ENCODE data around the gene RPUSD1. TPM values are rescaled to one million over a fixed set of nuclear protein-coding genes. Genes with fewer than 3 reads are reported as not detected.

Gene RPUSD1
- polyA plus RNA-seq, 2 of the 4 experiments (the other 2 are of a cell fraction), result 10.6 to 29.3 TPM

DNA sequence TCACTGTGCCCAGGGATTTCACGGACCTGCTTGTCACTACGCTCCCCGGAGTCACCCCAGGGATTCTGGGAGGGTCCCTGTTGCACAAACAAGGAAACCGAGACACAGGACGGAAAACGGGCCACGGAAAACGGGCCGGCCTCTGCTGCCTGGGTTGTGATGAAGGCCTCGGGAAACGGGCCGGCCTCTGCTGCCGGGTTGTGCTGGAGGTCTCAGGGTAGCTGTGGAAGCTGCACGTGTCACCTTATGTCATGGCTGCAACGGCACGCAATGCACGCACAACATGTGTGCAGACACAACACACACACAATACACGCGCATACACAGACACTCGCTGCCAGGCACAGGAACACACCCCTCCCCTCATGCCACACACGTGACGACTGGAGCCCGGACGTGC, 39.3 kb upstream of the RPUSD1 start:
- H3K27ac ChIP-seq, result no peak overlapping the region
- WGBS (ENCODE audit: missing lambda C conversion rate), result 83% methylated on average over 23 of the region's 24 CpGs
- no peak overlapping the region for H3K4me2 ChIP-seq
- POLR2A ChIA-PET, result no interaction called here
- ATAC-seq, result no peak
- no peak for DNase-seq (ENCODE audit: low read depth in 1 of 2, low spot score in 1 of 2)
- H3K4me1 ChIP-seq, result peaks cover 3% of the 10 kb centered on the region; the same call in 1 of the 3 replicates
- FAIRE-seq, result no peak
- H3K9me3 ChIP-seq, result no peaks in the 10 kb centered on the region
- no peak overlapping the region for H3K4me3 ChIP-seq
- CTCF ChIA-PET, result no interaction called here
- TF ChIP-seq NR3C1 (IDR thresholded peaks at IDR 0.05) (no peak), RCOR1 (IDR thresholded peaks at IDR 0.05; ENCODE audit: low read depth, low read length) (no peak), MAFK (IDR thresholded peaks at IDR 0.05; ENCODE audit: partially characterized antibody) (no peak), KDM5A (IDR thresholded peaks at IDR 0.05) (no peak)

DNA sequence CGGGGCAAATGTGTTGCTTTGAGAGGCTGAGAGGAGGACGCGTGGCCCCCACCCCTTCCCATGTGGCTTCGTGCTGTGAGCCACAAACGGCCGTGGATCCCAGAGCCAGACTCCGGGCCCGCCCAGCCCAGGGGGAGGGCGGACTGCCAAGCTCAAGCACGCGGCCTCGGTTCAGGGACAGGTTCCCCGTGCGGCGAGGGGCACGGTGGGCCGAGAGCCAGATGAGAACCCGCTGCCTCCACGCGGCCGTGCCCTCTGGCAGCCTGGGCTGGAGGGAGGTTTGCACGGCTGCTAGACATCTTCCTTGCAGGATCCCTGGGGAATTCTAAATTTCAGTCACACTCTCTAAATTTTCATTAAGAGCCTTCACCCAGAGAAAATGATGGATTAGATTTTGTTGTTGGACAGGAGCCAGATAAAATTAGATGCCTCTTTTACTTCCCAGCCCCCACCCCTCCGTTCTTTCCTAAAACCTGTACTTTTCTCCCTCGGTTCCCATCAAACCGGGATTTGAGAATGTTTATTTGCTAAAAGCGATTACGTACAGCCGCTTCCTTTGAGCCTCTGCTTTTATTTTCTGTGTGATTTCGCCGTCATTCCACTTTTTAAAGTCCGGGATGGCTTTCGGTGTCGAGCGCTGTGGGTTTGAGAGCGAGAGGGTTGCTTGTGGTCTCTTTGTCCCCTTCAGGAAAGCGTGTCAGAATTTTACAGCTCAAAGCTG, 37.3 kb upstream of the RPUSD1 start:
- H3K27ac ChIP-seq, result no peak overlapping the region
- FAIRE-seq (no peak), DNase-seq (ENCODE audit: low read depth in 1 of 2, low spot score in 1 of 2) (no peak), ATAC-seq (no peak)
- TF ChIP-seq, protein P1, sequence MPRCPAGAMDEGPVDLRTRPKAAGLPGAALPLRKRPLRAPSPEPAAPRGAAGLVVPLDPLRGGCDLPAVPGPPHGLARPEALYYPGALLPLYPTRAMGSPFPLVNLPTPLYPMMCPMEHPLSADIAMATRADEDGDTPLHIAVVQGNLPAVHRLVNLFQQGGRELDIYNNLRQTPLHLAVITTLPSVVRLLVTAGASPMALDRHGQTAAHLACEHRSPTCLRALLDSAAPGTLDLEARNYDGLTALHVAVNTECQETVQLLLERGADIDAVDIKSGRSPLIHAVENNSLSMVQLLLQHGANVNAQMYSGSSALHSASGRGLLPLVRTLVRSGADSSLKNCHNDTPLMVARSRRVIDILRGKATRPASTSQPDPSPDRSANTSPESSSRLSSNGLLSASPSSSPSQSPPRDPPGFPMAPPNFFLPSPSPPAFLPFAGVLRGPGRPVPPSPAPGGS (IDR thresholded peaks at IDR 0.05), result no peak
- no peak for TF ChIP-seq RARB (CRISPR knock-in tag; IDR thresholded peaks at IDR 0.05)
- TF ChIP-seq NR3C1 (IDR thresholded peaks at IDR 0.05), result no peak
- TF ChIP-seq HOXB13 (CRISPR knock-in tag; IDR thresholded peaks at IDR 0.05; ENCODE audit: low read depth), result no peak
- no peak for TF ChIP-seq RNF2 (IDR thresholded peaks at IDR 0.05; ENCODE audit: borderline replicate concordance, low read depth)
- TF ChIP-seq JUNB (IDR thresholded peaks at IDR 0.05), result no peak
- no peak for TF ChIP-seq HOXB5 (CRISPR knock-in tag; IDR thresholded peaks at IDR 0.05)
- TF ChIP-seq ZC3H11A (IDR thresholded peaks at IDR 0.05), result no peak
- TF ChIP-seq SMC3 (IDR thresholded peaks at IDR 0.05), result no peak
- CTCF ChIA-PET, result interaction anchor here (0.9 to 1.1 kb wide), 2 partner anchors 11 to 230 kb away, joined by 3 to 4 read pairs; no protein-coding TSS in a partner anchor
- H3K4me3 ChIP-seq, result no peak overlapping the region
- POLR2A ChIA-PET, result no interaction called here
- no peak overlapping the region for H3K4me2 ChIP-seq
- no peaks in the 10 kb centered on the region for H3K4me1 ChIP-seq
- H3K9me3 ChIP-seq, result no peaks in the 10 kb centered on the region
- 67% methylated on average over 25 of the region's 36 CpGs for WGBS (ENCODE audit: missing lambda C conversion rate)

DNA sequence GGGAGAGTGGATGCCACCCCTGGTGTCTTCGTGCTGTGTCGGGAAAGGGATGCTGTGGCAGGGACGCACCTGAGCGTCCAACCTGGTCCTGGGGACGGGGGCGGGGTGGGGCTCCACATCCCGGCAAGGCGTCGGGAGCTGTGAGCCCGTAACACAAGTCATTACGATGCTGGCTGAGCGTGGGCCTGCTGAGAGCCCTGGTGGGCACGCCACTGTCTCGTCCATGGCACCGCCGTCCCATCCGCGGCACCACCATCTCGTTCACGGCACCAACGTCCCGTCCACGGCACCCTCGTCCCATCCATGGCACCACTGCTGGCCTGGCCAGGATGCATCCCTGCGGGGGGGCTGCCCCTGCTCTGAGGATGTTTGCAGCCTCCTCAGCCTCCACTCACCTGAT, 36.4 kb upstream of the RPUSD1 start:
- CTCF ChIA-PET, result interaction anchor here (0.6 to 1.1 kb wide), 4 partner anchors 10 to 231 kb away, joined by 3 read pairs; no protein-coding TSS in a partner anchor
- FAIRE-seq, result no peak

DNA sequence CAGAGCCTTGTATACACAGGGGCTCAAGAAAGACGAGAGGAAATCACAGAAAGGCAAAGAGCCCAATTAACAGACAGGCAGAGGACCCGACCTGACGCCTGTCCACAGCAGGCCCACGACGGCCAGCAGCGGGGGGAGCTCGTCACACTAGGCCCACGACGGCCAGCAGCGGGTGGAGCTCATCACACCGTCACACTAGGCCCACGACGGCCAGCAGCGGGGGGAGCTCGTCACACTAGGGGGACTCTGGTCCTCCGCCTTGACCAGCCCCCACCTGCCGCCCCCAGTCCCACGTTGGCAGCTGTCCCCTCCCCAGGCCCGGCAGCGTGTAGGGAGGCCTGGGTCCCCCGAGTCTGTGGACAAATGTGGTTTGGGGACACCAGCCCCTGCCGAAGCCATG, 36.0 kb upstream of the RPUSD1 start:
- FAIRE-seq, result no peak
- H3K4me2 ChIP-seq, result no peak overlapping the region
- no peak for ATAC-seq
- 82% methylated on average over 20 of the region's 22 CpGs for WGBS (ENCODE audit: missing lambda C conversion rate)
- DNase-seq (ENCODE audit: low read depth in 1 of 2, low spot score in 1 of 2), result no peak
- ChIA-PET POLR2A (no interaction called here), CTCF (interaction anchor here (0.8 to 1.1 kb wide), 3 partner anchors 10 to 39 kb away, joined by 3 read pairs; no protein-coding TSS in a partner anchor)
- no peak overlapping the region for H3K4me3 ChIP-seq
- H3K27ac ChIP-seq, result no peak overlapping the region
- H3K4me1 ChIP-seq, result no peaks in the 10 kb centered on the region
- no peaks in the 10 kb centered on the region for H3K9me3 ChIP-seq
- TF ChIP-seq, protein P2, sequence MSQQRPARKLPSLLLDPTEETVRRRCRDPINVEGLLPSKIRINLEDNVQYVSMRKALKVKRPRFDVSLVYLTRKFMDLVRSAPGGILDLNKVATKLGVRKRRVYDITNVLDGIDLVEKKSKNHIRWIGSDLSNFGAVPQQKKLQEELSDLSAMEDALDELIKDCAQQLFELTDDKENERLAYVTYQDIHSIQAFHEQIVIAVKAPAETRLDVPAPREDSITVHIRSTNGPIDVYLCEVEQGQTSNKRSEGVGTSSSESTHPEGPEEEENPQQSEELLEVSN (IDR thresholded peaks at IDR 0.05; ENCODE audit: borderline replicate concordance, low read depth), result no peak
- TF ChIP-seq CHD2 (IDR thresholded peaks at IDR 0.05; ENCODE audit: low read length, partially characterized antibody) (no peak), MAZ (IDR thresholded peaks at IDR 0.05; ENCODE audit: borderline replicate concordance, low read depth, low read length) (no peak), MAFK (IDR thresholded peaks at IDR 0.05; ENCODE audit: partially characterized antibody) (no peak), SMC3 (IDR thresholded peaks at IDR 0.05) (no peak), EP300 (IDR thresholded peaks at IDR 0.05) (no peak)
- TF ChIP-seq, protein P3, sequence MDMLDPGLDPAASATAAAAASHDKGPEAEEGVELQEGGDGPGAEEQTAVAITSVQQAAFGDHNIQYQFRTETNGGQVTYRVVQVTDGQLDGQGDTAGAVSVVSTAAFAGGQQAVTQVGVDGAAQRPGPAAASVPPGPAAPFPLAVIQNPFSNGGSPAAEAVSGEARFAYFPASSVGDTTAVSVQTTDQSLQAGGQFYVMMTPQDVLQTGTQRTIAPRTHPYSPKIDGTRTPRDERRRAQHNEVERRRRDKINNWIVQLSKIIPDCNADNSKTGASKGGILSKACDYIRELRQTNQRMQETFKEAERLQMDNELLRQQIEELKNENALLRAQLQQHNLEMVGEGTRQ (IDR thresholded peaks at IDR 0.05), result no peak

More for the DNA sequence above, 36.4 kb upstream of the RPUSD1 start:
- DNase-seq (ENCODE audit: low read depth in 1 of 2, low spot score in 1 of 2), result no peak
- Histone ChIP-seq H3K9me3 (no peaks in the 10 kb centered on the region), H3K4me3 (no peak overlapping the region), H3K4me1 (no peaks in the 10 kb centered on the region), H3K27ac (no peak overlapping the region), H3K4me2 (no peak overlapping the region)
- no peak for ATAC-seq
- POLR2A ChIA-PET, result no interaction called here
- 81% methylated on average over 19 of the region's 25 CpGs for WGBS (ENCODE audit: missing lambda C conversion rate)
- TF ChIP-seq POLR2A (IDR thresholded peaks at IDR 0.05; ENCODE audit: low read length) (no peak), CBX8 (IDR thresholded peaks at IDR 0.05) (no peak), ZC3H11A (IDR thresholded peaks at IDR 0.05) (no peak), HDAC2 (IDR thresholded peaks at IDR 0.05) (no peak), HEYL (CRISPR knock-in tag; IDR thresholded peaks at IDR 0.05) (no peak), SMC3 (IDR thresholded peaks at IDR 0.05) (no peak), KDM5A (IDR thresholded peaks at IDR 0.05) (no peak), POLR2AphosphoS2 (conservative IDR thresholded peaks at IDR 0.05; ENCODE audit: low read length) (no peak), EHF (CRISPR knock-in tag; IDR thresholded peaks at IDR 0.05) (no peak), CBX2 (IDR thresholded peaks at IDR 0.05; ENCODE audit: borderline replicate concordance, low read depth) (no peak), HOXB13 (CRISPR knock-in tag; IDR thresholded peaks at IDR 0.05; ENCODE audit: low read depth) (no peak)
- TF ChIP-seq, protein P4, sequence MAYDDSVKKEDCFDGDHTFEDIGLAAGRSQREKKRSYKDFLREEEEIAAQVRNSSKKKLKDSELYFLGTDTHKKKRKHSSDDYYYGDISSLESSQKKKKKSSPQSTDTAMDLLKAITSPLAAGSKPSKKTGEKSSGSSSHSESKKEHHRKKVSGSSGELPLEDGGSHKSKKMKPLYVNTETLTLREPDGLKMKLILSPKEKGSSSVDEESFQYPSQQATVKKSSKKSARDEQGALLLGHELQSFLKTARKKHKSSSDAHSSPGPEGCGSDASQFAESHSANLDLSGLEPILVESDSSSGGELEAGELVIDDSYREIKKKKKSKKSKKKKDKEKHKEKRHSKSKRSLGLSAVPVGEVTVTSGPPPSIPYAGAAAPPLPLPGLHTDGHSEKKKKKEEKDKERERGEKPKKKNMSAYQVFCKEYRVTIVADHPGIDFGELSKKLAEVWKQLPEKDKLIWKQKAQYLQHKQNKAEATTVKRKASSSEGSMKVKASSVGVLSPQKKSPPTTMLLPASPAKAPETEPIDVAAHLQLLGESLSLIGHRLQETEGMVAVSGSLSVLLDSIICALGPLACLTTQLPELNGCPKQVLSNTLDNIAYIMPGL (CRISPR knock-in tag; IDR thresholded peaks at IDR 0.05; ENCODE audit: borderline replicate concordance), result no peak
